Gastroesophageal sphincter (tissue), 4 donors: Measurements from ENCODE around the gene IGHMBP2. TPM values are rescaled to one million over a fixed set of nuclear protein-coding genes. Genes with fewer than 3 reads are reported as not detected.

Experiments
- ATAC-seq: fragments of 150-250 bp; one replicate; pipeline ENCODE4 v1.9.1; 2016; ENCODE audit warnings: mild to moderate bottlenecking, moderate library complexity
- H3K27ac ChIP-seq, 4 donors: fragments of 200-600 bp; sonication (generic) in 3 of 4; 1 replicate in 3 of 4; 2 replicates in 1 of 4; pipeline ENCODE4 v1.5.1; 2016 to 2019
- H3K27me3 ChIP-seq: fragments of 200-600 bp; sonication (generic); one replicate; pipeline ENCODE4 v1.5.1; 2019
- H3K36me3 ChIP-seq, 2 donors: fragments of 200-600 bp; sonication (generic); one replicate each; pipeline ENCODE4 v1.5.1; 2019; ENCODE audit warnings: control low read depth in 1 of 2
- H3K4me1 ChIP-seq, 3 donors: fragments of 200-600 bp; sonication (generic); 1 replicate in 2 of 3; 2 replicates in 1 of 3; pipeline ENCODE4 v1.5.1; 2016 to 2019; ENCODE audit warnings: control low read depth in 2 of 3
- H3K4me3 ChIP-seq, 2 donors: fragments of 200-600 bp; sonication (generic); one replicate each; pipeline ENCODE4 v1.5.1; 2019; ENCODE audit warnings: mild to moderate bottlenecking in 1 of 2, moderate library complexity in 1 of 2
- H3K9me3 ChIP-seq, 3 donors: fragments of 200-600 bp; sonication (generic); one replicate each; pipeline ENCODE4 v1.5.1; 2017 to 2019; ENCODE audit warnings: control low read depth in 2 of 3
- EP300 ChIP-seq: sonication (generic); formaldehyde crosslinking; IDR thresholded peaks from one replicate; pipeline ENCODE4 v1.6.1; 2017; ENCODE audit warnings: antibody characterized with exemption, mild to moderate bottlenecking
- POLR2A ChIP-seq, 2 donors: fragments of 450-650 bp; IDR thresholded peaks; one replicate each; pipeline ENCODE4 v1.6.1; 2017; ENCODE audit warnings: antibody characterized with exemption in 2 of 2, mild to moderate bottlenecking in 2 of 2, moderate library complexity in 1 of 2
- POLR2AphosphoS5 ChIP-seq: sonication (generic); formaldehyde crosslinking; IDR thresholded peaks from one replicate; pipeline ENCODE4 v1.6.1; 2017; ENCODE audit warnings: antibody characterized with exemption
- WGBS, 2 donors: methylation state at CpG; one replicate each; pipeline ENCODE4 v1.1.5; 2018; ENCODE audit warnings: low coverage in 1 of 2; 5-methylcytosine and 5-hydroxymethylcytosine counted together
- total RNA-seq, 4 donors: library from RNA; depleted of rRNA; stranded (reverse); fragments of >200 nt; gene quantifications; one replicate each; pipeline ENCODE4 v1.1.0, GENCODE V29; 2016
- TF ChIP-seq, protein P1 (sequence below), 4 experiments: fragments of 200-600 bp in 2 of 4; fragments of 450-650 bp in 2 of 4; sonication (generic) in 1 of 4; IDR thresholded peaks; one replicate each; pipeline ENCODE4 v1.5.1; 2017 to 2019; ENCODE audit warnings: antibody characterized with exemption in 4 of 4, mild to moderate bottlenecking in 2 of 4, moderate library complexity in 2 of 4

Gene IGHMBP2
- total RNA-seq, 4 donors from 2014 or later = 20.9 to 31.8 (median 24.9) TPM

DNA sequence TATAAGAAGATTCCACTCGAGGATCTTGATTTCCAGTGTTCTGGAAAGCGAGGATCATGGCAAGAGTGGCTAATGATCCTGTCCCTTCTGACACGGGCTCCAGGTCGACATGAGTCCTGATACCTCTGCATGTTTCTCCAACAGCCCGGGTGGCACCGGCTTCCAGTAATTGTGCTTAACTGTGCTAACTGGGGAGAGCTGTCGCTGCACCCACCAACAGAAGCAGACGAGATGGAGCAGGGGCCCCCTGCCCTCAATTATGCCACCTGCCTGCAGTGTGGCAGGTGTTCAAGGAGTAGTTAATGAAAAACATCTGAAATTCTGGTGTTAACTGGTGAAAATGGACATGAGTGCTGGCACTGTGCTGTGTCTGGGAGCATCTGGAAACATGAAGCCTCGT, 6.2 kb upstream of the IGHMBP2 start:
- Histone ChIP-seq H3K4me3 (no peak overlapping the region), H3K27ac (no peak overlapping the region), H3K27me3 (no peaks in the 10 kb centered on the region), H3K36me3 (peaks cover 0 to 89% of the 10 kb centered on the region in 2 donors), H3K4me1 (peaks cover 0 to 18% (median 2%) of the 10 kb centered on the region in 3 donors), H3K9me3 (no peaks in the 10 kb centered on the region)
- TF ChIP-seq EP300 (no peak), POLR2A (IDR thresholded peaks at IDR 0.05) (no peak), POLR2AphosphoS5 (no peak)
- TF ChIP-seq, protein P1, sequence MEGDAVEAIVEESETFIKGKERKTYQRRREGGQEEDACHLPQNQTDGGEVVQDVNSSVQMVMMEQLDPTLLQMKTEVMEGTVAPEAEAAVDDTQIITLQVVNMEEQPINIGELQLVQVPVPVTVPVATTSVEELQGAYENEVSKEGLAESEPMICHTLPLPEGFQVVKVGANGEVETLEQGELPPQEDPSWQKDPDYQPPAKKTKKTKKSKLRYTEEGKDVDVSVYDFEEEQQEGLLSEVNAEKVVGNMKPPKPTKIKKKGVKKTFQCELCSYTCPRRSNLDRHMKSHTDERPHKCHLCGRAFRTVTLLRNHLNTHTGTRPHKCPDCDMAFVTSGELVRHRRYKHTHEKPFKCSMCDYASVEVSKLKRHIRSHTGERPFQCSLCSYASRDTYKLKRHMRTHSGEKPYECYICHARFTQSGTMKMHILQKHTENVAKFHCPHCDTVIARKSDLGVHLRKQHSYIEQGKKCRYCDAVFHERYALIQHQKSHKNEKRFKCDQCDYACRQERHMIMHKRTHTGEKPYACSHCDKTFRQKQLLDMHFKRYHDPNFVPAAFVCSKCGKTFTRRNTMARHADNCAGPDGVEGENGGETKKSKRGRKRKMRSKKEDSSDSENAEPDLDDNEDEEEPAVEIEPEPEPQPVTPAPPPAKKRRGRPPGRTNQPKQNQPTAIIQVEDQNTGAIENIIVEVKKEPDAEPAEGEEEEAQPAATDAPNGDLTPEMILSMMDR (IDR thresholded peaks at IDR 0.05) = no peak
- ATAC-seq = no peak
- 86 to 90% methylated on average over 5 to 8 of the region's 9 CpGs for WGBS, 2 donors

DNA sequence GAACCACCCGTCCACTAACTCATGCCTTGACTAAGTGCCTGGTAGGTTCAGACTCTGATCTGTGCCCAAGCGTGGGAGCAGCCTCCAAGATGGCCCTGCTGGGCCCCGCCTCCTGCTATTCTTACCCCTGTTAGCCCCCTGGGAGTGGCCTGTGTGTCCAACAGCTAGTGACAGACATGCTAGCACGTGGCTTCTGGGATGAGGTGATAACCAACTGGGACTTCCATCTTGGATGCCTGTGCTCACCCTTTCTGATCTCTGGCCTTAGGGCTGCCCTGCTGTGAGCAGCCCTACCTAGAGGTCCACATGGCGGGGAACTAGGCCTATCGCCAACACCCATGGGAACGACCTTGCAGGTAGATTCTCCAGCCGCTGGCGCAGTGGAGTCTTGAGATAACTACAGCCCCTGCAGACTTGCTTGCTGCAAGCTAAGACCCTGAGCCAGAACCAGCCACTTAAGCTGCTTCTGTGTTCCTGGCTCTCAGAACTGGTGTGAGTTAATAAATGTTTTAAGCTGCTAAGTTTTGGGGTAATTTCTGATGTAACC, 2.8 kb upstream of the IGHMBP2 start:
- ATAC-seq = no peak
- Histone ChIP-seq H3K9me3 (no peaks in the 10 kb centered on the region), H3K4me3 (no peak overlapping the region), H3K27me3 (no peaks in the 10 kb centered on the region), H3K36me3 (peaks cover 0 to 54% of the 10 kb centered on the region in 2 donors), H3K4me1 (peaks cover 0 to 42% (median 21%) of the 10 kb centered on the region in 3 donors), H3K27ac (no peak overlapping the region)
- WGBS, 2 donors = 50 to 71% methylated on average over 1 to 4 of the region's 9 CpGs
- TF ChIP-seq EP300 (no peak), POLR2AphosphoS5 (no peak), POLR2A (IDR thresholded peaks at IDR 0.05) (no peak)
- TF ChIP-seq, protein P1 (IDR thresholded peaks at IDR 0.05) = no peak

DNA sequence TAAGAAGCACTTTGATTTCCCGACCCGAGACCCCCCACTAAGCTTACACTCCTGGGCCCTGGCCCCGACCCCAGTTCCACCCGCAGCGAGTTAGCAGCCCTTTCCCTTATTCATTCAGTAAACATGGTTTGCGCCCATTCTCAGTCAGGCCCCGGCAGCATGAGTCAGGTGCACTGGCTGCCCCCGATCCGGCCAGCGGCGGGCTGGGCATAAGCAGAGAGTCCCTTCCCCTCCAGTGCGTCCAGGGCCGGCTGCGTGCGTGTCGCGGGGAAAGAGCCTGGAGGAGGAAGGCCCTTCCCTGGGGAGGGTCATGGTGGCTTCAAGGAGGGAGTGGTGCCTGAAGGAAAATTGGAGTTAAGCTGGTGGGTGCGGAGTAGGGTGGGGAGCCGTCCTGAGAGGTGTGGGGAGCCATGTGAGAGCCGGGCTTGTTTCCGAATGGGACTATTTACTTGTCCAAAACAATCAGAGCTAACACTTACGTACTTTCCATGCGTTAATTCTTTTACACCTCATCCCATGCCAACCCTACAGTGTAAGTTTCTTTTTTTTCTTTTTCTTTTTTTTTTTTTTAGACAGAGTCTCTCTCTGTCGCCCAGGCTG, 657 bp downstream of the IGHMBP2 start:
- Histone ChIP-seq H3K4me3 (peak overlapping the region; percentile 82 to 86), H3K9me3 (no peaks in the 10 kb centered on the region), H3K27ac (peak overlapping the region; percentile 80 to 92 (median 91)), H3K36me3 (peaks cover 0 to 49% of the 10 kb centered on the region in 2 donors), H3K27me3 (no peaks in the 10 kb centered on the region), H3K4me1 (peaks cover 0 to 45% (median 21%) of the 10 kb centered on the region in 3 donors)
- peak; percentile 30 for ATAC-seq
- WGBS, 2 donors = 0 to 1% methylated on average over 10 to 14 of the region's 24 CpGs
- TF ChIP-seq, protein P1 (IDR thresholded peaks at IDR 0.05) = no peak
- TF ChIP-seq POLR2A (IDR thresholded peaks at IDR 0.05) (no peak), POLR2AphosphoS5 (no peak), EP300 (no peak)

DNA sequence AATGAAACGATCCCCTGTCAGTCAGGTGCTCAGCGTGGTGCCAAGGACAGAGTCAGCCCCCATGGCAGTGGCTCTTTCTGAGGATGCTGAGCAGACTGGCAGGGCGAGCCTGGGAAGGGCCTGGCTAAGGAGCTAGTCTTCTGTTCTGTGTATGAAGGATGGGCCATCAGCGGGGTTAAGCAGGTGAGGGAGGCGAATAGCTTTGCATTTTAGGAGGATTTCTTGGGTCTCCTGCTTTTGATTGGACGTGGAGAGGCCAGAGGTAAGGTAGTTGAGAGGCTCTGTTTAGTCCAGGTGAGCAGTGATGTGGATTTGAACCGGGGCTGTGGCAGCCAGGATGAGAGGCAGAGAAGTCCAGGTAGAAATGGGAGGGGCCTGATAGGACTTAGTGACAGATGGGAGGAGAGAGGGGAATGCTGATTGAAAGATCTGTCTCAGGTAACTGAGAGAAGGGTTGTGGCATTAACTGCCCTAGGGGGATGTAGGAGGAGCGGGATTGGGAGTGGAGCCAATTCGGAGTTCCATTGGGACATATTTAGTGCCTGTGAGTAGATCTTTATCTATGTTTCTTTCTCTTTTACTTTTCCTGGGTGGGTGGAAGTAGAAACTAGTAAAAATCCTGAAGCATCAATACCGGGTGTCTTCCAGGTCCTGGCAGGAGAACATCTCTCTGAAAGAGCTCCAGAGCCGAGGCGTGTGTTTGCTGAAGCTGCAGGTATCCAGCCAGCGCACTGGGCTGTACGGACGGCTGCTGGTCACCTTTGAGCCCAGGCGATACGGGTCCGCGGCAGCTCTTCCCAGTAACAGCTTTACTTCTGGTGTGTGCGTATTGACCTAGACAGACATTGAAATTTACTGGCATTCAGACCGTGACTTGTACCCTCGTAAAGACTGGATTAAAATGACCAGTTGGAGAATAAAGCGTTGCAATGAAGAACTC, 2.0 kb downstream of the IGHMBP2 start:
- H3K4me1 ChIP-seq = peaks cover 0 to 44% (median 21%) of the 10 kb centered on the region in 3 donors
- no peaks in the 10 kb centered on the region for H3K9me3 ChIP-seq
- no peak for TF ChIP-seq EP300
- TF ChIP-seq POLR2AphosphoS5 = no peak
- TF ChIP-seq, protein P1 (IDR thresholded peaks at IDR 0.05) = no peak
- no peak for TF ChIP-seq POLR2A (IDR thresholded peaks at IDR 0.05)
- H3K27ac ChIP-seq = peak overlapping the region in 3 of 4 donors; percentile 34 to 91 (median 91)
- H3K4me3 ChIP-seq = peak overlapping the region in 1 of 2 donors; percentile 82
- H3K36me3 ChIP-seq = peaks cover 0 to 49% of the 10 kb centered on the region in 2 donors
- no peaks in the 10 kb centered on the region for H3K27me3 ChIP-seq
- ATAC-seq = no peak
- WGBS, 2 donors = 77 to 89% methylated on average over 12 to 17 of the region's 23 CpGs
